Stimulated activated CD4-positive, alpha-beta T cell treated with anti-CD3 and anti-CD28 coated beads, Interleukin-15, amount 100 ng/mL, for 48 hours (primary cell): ENCODE measurements around the gene CEP112.
"Not testable (repeated sequence)": the region's sequence is repeated elsewhere in the genome, so short reads cannot be mapped to it uniquely, and the experiment has no call there.

Source experiments
- DNase-seq, 2 donors: peaks; one replicate each; pipeline ENCODE4 v3.0.0-alpha.2; 2020; ENCODE audit warnings: low read depth in 2 of 2

The CEP112 gene

GRCh38 chr17:65733314-65733713, 458.6 kb downstream of the CEP112 start:
- DNase-seq = no peak

GRCh38 chr17:65732667-65733066, 459.3 kb downstream of the CEP112 start:
- not testable (repeated sequence) for DNase-seq

- no peak for DNase-seq
Measured at GRCh38 chr17:65730711-65731169, 461.2 kb downstream of the CEP112 start.

DNA sequence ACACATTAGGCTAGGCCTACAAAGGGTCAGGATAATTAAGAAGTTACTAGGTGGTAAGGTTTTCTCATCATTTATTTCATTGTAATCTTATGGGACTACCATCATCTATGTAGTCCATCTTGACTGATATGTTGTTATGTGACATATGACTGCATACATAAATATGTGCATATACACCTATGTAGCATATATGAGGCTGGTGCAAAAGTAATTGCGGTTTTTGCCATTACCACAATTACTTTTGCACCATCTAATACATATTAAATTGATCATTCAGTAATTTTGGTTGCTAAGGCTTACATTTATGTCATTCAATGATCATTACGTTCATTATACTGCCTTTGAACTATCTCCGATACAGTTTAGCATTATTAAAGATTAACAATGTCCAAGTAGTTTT, 462.7 kb downstream of the CEP112 start:
- DNase-seq = no peak

DNA sequence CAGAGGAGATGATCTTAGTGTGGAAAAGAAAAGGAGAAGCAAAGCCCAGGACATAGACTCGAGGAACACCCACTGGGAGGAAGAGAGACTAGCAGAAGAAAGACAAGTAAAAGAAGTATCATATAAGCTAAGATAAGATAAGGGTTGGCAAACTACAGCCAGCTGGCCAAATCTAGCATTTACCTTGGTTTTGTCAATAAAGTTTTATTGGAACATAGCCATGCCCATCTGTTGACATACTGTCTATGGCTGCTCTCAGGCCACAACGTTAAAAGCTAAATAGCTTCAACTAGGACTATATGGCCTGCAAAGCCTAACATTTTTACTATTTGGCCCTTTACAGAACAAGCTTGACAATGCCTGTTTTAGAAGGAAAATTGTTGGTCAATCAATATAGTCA, 464.1 kb downstream of the CEP112 start:
- DNase-seq = no peak

GRCh38 chr17:65727246-65727645, 464.7 kb downstream of the CEP112 start:
- DNase-seq = no peak

- no peak for DNase-seq
Measured at GRCh38 chr17:65723431-65724151, 468.3 kb downstream of the CEP112 start.

DNA sequence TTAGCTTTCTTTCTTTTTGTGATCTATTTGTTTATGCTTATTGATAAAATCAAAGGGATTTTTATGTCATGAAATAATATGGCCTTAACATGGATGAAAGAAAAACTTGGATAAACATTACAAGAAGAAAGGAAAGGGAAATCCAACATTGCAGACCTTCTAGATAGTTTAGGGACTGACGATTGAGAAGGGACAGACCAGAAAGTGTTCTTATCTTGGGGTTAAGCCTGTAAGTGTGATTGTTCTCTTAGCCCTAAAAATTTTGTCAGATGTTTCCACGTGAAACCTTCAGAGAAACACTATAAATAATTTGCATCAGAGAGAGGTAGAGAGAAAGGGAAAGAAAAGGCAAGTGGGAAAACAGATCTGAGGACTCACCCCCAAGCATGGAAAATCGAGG, 473.3 kb downstream of the CEP112 start:
- no peak for DNase-seq

DNA sequence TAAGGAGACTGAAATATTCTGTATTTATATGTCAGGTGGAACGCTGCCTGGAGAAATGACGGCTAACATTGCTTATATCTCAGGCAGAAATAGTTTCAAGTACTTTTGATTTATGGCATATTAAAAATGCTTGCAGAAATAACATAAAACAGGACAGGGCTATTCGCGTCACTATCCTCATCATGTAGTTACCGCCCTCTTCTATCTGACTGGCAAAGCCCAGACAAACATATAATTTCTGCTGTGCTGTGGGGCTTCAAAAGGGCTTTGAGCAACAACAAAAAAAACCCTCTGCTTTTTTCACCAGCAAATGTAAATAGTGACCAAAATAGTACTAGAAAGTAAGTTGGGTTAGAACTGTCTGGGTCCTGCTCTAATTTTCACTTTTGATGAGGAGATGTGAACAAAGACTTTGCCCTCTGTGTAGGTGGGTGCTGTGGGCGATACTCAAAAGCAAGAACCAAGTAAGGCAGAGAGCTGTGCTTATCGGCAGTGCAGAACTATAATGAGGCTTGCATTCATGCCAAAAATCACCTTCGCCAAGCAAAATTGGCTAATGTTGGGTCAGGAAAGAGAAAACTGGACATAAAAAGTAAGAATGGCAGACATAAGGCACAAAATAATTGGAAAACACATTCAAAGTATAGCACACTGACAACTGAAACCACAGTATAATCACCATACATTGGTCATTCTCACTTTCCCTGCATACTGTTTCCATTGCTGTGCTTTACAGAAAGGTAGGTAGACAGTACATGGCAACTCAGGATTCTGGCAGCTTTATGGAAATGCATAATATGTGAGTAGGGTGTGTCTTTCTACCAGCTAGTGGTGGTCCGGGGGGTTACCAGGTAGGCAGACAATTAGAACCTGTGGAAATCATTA, 479.3 kb downstream of the CEP112 start:
- no peak for DNase-seq

DNA sequence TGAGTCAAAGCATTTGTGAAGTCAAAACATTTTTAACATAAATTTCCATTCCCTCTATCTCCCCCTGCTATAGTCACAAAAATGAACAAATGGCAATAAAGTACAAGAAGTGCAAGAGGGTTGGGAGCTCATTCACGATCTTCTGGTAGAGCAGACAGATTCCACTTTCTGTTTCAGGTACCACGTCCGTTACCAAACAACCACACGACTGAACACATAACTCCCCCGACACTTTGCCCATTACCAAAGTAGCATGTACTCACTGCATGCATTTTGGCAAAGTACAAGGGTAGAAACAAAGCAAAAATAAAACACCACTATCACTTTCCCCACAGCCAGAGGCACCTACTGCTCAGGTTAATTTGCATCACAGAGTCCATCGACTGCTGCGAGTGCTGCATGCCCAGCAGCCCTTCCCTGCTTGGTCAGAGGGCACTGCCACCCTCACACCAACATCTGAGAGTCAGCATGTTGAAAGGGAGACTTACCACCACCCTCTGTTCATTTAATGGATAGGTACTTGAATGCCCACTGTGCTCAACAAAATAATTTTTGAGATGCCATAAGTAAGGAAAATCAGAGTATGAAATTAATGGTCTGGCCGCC, 480.2 kb downstream of the CEP112 start:
- no peak for DNase-seq

DNA sequence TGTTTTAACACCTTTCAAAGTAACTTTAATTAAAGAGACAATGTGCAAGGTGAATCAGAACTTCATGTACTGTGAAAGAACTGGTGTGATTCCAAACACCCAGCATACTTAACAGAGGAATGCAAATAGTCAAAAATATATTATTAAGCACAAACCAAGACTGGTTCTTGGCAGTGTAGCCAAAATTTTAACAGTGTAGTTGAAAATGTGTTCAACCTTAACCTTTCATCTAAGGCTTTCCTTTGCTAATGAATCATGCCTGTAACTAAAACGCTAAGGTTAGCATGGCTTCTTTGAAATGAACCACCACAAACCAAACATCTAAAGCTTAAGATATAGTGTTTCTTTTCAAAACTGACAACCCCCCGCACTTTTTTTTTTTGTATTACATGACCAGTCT, 484.2 kb downstream of the CEP112 start:
- no peak for DNase-seq

GRCh38 chr17:65704731-65705130, 487.2 kb downstream of the CEP112 start:
- DNase-seq = no peak

GRCh38 chr17:65703891-65704290, 488.0 kb downstream of the CEP112 start:
- DNase-seq = no peak

- no peak for DNase-seq
Measured at GRCh38 chr17:65699459-65699858, 492.5 kb downstream of the CEP112 start.

DNA sequence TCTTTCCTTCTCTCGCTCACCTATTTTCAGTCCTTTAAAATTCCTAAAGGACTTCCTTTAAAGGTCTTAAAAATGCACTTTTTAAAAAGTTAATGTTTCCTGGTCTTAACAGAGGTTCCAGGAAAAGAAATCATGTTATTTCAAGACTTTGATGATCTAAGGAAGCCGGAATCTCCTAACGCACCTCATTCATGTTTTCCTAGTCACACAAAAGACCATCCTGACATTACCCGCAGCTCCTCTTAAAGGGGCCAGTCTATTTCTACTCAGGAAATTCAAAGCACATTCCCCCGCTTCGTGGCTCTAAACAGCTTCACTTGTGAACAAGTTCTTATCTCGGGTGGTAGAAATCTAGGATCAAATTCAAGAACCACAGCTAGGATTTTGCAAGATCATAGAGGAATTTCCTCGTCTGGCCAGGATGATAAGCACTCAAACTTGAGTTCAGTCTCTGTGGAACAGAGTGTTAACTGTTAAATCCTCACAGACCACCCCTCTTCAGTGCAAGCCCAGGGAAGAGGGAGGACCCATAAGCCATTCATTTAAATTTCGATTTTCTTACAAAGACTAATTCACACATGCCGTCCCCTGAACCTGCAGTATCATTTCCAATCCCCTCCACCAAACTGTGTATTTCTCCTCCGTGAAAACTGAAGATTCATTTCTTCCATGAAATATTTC, 493.4 kb downstream of the CEP112 start:
- no peak for DNase-seq

DNA sequence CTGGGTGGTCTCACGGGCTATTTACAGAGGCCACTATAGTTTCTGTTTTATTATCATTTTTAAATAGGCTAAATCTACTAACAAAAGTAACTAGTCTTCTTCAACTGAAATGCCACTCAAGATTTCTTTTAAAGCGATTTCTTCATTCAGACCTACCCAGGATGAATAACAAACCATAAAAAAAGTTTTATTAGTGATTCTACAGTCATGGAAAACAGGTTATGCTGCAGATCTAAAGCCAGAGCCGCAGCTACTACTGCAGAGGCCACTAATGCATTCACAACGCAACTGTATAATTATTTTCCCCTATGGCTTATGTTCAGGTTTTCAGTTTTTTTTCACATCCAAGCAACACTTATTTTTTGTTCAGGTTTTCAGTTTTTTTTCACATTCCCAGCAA, 494.3 kb downstream of the CEP112 start:
- no peak for DNase-seq

DNA sequence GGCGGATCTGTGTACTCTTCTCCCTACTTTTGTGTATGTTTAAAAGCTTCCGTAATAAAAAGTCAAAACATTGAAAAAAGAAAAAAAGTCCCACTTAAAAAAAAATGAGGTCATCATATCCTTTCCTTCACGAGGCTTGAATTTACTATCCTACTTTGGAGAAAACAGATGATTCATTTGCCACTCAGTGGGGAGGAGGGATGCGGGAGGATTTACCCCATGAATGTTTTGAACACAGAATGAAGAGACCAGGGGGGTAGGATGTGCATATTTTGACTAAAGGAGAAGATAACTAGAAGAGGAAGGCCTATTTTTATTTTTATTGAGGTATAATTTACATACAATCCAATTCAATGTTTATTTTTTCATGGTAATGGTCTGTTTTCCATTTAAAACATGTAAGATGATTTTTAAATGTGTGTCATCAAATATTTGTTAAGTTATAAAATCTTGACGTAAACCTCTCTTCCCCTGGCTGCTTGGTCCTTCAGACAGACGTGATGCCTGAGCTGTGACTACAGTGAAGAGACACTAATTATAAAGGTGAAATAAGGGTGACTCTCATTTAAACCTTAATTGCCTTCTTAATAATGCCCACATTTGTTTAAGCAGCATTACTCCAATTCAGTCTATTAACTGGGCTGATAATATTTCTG, 495.1 kb downstream of the CEP112 start:
- no peak for DNase-seq

GRCh38 chr17:65694601-65695000, 497.3 kb downstream of the CEP112 start:
- no peak for DNase-seq

DNA sequence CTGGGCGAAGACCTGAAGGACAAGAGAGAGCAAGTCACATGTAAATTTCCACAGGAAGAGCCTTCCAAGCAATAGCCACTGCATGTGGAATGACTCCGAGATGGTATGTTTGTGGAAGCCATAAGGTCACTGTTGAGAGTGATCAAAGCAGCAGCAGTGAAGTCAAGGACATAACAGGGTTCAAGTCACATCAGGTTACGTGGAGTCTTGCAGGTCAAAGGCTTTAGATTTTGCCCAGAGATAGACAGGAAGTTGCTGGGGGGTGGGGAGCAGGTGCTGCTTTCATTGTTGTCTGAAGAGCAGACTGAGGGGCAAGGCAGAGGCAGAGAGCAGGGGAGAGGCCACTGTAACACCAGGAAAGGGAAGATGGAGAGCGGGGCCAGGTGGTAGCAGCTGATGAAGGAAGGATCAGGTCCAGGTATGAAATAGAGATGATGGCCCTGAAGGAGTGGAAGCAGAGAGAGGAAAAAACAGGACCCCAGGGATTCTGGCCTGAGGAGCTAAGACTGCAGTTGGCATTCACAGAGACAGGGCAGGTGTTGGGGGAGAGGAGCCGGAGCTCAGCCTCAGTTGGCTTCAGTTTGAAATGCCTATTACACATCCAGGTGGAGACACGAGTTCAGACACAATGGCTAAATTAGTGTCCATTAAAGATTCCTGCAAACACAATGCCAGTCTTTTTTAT, 501.2 kb downstream of the CEP112 start:
- DNase-seq = no peak

GRCh38 chr17:65688307-65688706, 503.6 kb downstream of the CEP112 start:
- DNase-seq = no peak

DNA sequence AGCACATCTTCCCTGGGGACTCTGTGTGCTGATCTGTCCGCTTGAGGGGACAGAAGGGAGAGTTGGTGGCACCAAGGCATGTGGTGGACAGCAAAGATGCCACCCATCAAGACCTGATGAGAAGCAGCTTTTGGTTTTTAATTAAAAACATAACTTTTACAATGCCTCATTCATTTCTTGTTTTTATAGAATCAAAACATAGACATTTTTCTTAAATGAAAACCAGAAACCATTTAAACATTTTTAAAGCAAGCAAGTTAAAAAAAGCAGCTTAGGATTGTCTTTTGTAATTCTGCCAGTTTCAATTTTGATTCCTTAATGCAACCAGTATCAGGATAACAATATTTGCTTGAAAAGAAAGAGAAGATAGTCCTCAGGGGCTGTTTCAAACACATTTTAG, 506.8 kb downstream of the CEP112 start:
- DNase-seq = no peak
